Measurements from ENCODE around the gene GAS2. TPM values are rescaled to one million over a fixed set of nuclear protein-coding genes. Genes with fewer than 3 reads are reported as not detected.

The GAS2 gene
- total and polyA plus RNA-seq, 11 donors = 2.7 to 23.0 (median 10.8) TPM

DNA sequence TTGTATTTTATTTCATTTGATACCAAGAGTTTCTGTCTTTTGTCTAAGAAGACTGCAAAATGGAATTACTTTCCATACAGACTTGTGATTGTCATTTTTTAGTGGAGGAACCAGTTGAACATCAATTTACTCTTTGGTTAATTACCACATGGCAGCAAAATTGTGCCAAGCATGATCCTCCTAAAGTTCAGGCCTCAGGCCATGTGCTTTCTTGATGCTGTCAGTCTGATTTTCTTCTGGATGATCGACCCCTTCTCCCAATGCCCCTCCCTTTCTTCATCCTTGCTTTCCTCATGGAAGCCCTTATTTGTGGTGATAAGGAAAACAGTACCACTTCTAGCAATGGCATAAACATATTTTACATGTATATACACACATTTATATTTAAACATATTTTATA is 87.0 kb downstream of the GAS2 start:
- intact Hi-C loops (cut with DNase I) = no loop called here
- Histone ChIP-seq H3K36me3 (peaks cover 0 to 18% (median 0%) of the 10 kb centered on the region in 9 donors), H3K27ac (no peak overlapping the region), H3K4me3 (no peak overlapping the region), H3K4me1 (peaks cover 0 to 10% (median 0%) of the 10 kb centered on the region in 12 donors), H3K9me3 (no peaks in the 10 kb centered on the region), H3K27me3 (no peaks in the 10 kb centered on the region)
- TF ChIP-seq, protein P1, sequence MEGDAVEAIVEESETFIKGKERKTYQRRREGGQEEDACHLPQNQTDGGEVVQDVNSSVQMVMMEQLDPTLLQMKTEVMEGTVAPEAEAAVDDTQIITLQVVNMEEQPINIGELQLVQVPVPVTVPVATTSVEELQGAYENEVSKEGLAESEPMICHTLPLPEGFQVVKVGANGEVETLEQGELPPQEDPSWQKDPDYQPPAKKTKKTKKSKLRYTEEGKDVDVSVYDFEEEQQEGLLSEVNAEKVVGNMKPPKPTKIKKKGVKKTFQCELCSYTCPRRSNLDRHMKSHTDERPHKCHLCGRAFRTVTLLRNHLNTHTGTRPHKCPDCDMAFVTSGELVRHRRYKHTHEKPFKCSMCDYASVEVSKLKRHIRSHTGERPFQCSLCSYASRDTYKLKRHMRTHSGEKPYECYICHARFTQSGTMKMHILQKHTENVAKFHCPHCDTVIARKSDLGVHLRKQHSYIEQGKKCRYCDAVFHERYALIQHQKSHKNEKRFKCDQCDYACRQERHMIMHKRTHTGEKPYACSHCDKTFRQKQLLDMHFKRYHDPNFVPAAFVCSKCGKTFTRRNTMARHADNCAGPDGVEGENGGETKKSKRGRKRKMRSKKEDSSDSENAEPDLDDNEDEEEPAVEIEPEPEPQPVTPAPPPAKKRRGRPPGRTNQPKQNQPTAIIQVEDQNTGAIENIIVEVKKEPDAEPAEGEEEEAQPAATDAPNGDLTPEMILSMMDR (IDR thresholded peaks at IDR 0.05) = no peak
- no peak for TF ChIP-seq POLR2A (IDR thresholded peaks at IDR 0.05)
- DNase-seq (no peak), ATAC-seq (no peak)
- 81 to 94% (median 84%) methylated on average over 1 of the region's 1 CpG for WGBS, 4 donors

DNA sequence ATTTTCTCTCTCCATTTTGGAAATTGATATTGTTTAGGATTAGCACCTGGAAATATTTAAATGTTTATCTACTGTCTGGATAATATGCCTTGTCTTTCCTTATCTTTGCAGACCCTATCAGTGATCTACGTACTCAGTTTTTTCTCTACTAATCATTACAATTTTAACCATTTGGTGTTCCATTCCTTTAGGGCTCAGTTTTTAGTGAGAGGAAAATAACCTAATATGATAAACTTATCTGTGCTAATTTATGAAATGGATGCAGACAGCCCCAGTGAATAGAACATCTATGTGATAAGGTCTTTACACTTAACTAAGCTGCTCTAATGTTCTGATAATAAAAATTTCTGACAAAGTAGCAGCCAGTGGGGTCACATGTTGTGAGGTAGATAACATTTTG is 94.7 kb downstream of the GAS2 start:
- Histone ChIP-seq H3K27me3 (no peaks in the 10 kb centered on the region), H3K4me3 (no peak overlapping the region), H3K9me3 (no peaks in the 10 kb centered on the region), H3K4me1 (no peaks in the 10 kb centered on the region), H3K27ac (no peak overlapping the region), H3K36me3 (peaks cover 0 to 26% (median 0%) of the 10 kb centered on the region in 9 donors)
- intact Hi-C loops (cut with DNase I) = no loop called here
- no peak for DNase-seq
- WGBS, 4 donors = 42 to 57% (median 48%) methylated on average over 1 of the region's 1 CpG
- ATAC-seq = no peak
- no peak for TF ChIP-seq POLR2A (IDR thresholded peaks at IDR 0.05)
- TF ChIP-seq, protein P1 (IDR thresholded peaks at IDR 0.05) = no peak

DNA sequence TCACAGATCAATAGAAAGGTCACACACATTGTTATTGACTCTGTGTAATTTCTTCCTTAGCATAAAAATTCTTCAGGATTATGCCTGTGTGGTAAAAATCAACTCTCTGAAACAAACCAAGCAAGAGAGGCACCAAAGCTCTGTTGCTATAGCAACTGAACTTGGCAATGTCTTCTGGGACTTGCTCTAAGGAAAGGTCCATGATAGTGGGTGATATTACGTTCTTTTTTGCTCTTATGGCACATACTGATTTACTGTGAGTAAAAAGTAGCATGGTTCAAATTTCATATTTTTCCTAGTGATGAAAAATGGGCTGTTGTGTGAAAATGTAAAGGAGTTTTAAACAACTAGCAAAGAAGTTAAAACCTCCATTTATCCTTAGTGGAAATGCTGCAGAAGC is 96.8 kb downstream of the GAS2 start:
- H3K4me3 ChIP-seq = no peak overlapping the region
- intact Hi-C loops (cut with DNase I) = no loop called here

DNA sequence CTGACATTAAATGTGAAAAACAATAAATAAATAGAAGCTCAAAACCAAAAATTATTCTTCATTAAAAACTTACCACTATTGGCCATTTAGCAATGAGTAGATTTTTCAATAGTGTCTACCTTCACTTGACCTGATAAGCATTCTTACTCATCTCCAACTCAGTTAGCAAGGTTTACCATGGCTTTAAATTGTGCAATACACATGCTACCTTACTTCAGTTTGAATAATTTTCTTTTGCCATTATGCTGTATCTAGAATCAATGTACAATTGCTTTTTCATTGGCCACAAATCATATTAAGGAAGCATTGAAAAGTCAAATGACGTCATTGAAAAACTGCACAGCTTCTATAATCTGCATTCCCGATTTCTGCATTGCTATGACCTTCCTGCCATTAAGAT is 98.3 kb downstream of the GAS2 start:
- no peak for DNase-seq
- no peak overlapping the region for H3K27ac ChIP-seq
- TF ChIP-seq, protein P1 (IDR thresholded peaks at IDR 0.05) = no peak
- no peak for TF ChIP-seq POLR2A (IDR thresholded peaks at IDR 0.05)
- H3K9me3 ChIP-seq = no peaks in the 10 kb centered on the region
- intact Hi-C loops (cut with DNase I) = no loop called here
- WGBS, 4 donors = 86 to 94% (median 90%) methylated on average over 2 of the region's 2 CpGs
- ATAC-seq = no peak
- peaks cover 0 to 4% (median 0%) of the 10 kb centered on the region in 12 donors for H3K4me1 ChIP-seq
- peaks cover 0 to 15% (median 0%) of the 10 kb centered on the region in 9 donors for H3K36me3 ChIP-seq
- H3K27me3 ChIP-seq = no peaks in the 10 kb centered on the region
- H3K4me3 ChIP-seq = no peak overlapping the region

More for the DNA sequence above, 96.8 kb downstream of the GAS2 start:
- Histone ChIP-seq H3K27ac (no peak overlapping the region), H3K4me1 (no peaks in the 10 kb centered on the region), H3K36me3 (peaks cover 0 to 17% (median 0%) of the 10 kb centered on the region in 9 donors), H3K27me3 (no peaks in the 10 kb centered on the region), H3K9me3 (no peaks in the 10 kb centered on the region)
- no peak for ATAC-seq
- DNase-seq = no peak
- WGBS, 4 donors = 70 to 82% (median 73%) methylated on average over 1 of the region's 1 CpG
- no peak for TF ChIP-seq POLR2A (IDR thresholded peaks at IDR 0.05)
- TF ChIP-seq, protein P1 (IDR thresholded peaks at IDR 0.05) = no peak
